ENCODE results near the gene C19orf12.
"Not testable (repeated sequence)": the region's sequence is repeated elsewhere in the genome, so short reads cannot be mapped to it uniquely, and the experiment has no call there.

The C19orf12 gene

DNA sequence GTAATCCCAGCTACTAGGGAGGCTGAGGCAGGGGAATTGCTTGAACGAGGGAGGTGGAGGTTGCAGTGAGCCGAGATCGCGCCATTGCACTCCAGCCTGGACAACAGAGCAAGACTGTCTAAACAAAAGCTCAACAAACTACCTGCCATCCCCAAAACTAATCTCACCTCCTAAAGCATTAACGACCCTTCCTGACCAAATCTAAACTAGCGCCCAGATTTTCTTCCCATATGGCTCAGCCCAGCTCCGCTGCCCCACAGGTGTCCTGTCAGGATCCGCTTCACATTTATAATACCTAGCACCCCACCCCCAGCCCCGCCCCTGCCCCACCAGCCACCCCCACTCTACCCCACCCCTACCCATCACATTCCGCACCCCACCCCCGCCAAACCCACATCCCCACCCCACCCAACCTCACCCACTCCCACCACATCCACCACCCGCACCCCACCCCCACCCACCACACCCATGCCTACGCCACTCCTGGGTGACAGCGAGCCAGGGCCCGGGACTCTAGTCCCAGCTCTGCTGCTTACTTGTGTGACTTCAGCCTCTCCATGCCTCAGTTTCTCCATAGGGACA lies 599 bp downstream of the C19orf12 start:
- peak overlapping the region; percentile 81 for H3K27ac ChIP-seq

DNA sequence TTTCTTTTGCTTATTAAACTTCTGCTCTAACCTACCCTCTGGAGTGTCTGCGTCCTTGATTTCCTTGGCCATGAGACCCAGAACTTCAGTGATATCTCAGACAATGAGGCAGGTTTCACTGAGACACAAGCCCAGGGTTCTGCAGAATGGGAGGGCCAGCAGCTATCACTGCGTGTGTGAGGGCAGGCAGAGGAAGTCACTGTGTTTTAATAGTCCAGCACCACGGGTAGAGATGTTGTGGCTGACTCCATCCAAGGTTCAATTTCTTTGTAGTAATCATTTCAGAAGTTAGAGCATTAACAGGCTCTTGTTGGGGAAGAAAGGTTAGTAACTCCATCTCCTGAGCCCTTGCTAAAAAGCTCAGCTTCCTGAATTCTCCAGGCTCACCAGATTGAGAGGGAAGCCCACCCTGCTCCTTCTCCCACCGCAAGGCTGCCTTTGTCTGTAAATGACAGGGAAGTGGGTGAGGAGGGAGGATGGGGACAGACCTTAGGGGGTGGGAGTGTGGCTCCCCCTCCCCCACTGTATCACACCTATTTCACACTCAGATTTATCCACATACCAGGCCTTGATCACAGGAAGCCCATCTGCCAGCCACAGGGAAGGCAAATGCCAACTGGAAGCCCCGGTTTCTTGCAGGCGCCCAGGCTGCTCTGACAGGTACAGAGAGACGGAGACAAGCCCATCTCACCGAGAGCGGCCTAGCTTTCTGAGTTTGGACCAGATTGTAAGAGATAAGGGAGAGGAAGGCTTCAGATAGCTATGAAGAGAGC lies 2.1 kb downstream of the C19orf12 start:
- TF ChIP-seq ZFX (IDR thresholded peaks at IDR 0.05; ENCODE audit: borderline replicate concordance) = no peak
- TF ChIP-seq, protein P1, sequence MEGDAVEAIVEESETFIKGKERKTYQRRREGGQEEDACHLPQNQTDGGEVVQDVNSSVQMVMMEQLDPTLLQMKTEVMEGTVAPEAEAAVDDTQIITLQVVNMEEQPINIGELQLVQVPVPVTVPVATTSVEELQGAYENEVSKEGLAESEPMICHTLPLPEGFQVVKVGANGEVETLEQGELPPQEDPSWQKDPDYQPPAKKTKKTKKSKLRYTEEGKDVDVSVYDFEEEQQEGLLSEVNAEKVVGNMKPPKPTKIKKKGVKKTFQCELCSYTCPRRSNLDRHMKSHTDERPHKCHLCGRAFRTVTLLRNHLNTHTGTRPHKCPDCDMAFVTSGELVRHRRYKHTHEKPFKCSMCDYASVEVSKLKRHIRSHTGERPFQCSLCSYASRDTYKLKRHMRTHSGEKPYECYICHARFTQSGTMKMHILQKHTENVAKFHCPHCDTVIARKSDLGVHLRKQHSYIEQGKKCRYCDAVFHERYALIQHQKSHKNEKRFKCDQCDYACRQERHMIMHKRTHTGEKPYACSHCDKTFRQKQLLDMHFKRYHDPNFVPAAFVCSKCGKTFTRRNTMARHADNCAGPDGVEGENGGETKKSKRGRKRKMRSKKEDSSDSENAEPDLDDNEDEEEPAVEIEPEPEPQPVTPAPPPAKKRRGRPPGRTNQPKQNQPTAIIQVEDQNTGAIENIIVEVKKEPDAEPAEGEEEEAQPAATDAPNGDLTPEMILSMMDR (IDR thresholded peaks at IDR 0.05) = no peak

More for the DNA sequence above, 599 bp downstream of the C19orf12 start:
- TF ChIP-seq ZFX (IDR thresholded peaks at IDR 0.05; ENCODE audit: borderline replicate concordance) = no peak
- TF ChIP-seq, protein P1 (IDR thresholded peaks at IDR 0.05) = no peak

DNA sequence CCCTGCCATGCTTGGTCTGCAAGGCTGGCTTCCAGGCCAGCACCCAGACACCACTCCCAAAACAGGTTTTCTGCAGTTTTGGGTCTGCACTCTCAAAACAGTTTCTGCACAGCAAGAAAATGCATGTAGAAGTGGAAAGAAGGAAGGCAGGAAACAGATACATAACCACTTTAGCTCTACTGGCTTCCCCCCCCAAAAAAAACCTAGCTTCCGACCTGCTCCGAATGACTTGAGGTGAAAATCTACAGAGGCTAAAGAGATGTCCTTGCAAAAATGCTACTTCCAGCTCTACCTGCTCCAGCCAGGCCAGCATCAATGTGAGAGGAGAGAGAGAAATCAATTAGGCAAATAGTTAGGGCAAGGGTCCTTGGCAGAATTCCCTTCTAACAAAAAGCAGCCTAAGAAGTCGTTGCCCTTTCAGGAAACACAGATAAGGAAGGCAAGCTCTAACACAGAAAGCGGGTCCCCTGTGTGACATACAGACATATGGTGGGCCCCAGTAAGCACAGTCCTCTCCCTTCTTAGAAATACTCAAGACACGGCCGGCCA lies 3.4 kb downstream of the C19orf12 start:
- TF ChIP-seq, protein P1 (IDR thresholded peaks at IDR 0.05) = no peak
- TF ChIP-seq ZFX (IDR thresholded peaks at IDR 0.05; ENCODE audit: borderline replicate concordance) = no peak
- no peak overlapping the region for H3K27ac ChIP-seq

More for the DNA sequence above, 2.1 kb downstream of the C19orf12 start:
- H3K27ac ChIP-seq = no peak overlapping the region

DNA sequence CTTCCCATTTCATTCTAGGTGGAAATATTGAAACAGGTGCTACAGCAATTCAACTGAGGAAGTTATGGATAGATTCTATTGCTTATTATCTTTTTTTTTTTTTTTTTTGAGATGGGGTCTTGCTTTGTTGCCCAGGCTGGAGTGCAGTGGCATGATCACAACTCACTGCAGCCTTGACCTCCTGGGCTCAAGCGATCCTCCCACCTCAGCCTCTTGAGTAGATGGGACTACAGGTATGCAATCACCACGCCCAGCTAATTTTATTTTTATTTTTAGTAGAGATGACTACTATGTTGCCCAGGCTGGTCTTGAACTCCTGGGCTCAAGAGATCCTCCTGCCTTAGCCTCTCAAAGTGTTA lies 5.6 kb downstream of the C19orf12 start:
- H3K27ac ChIP-seq = not testable (repeated sequence)

DNA sequence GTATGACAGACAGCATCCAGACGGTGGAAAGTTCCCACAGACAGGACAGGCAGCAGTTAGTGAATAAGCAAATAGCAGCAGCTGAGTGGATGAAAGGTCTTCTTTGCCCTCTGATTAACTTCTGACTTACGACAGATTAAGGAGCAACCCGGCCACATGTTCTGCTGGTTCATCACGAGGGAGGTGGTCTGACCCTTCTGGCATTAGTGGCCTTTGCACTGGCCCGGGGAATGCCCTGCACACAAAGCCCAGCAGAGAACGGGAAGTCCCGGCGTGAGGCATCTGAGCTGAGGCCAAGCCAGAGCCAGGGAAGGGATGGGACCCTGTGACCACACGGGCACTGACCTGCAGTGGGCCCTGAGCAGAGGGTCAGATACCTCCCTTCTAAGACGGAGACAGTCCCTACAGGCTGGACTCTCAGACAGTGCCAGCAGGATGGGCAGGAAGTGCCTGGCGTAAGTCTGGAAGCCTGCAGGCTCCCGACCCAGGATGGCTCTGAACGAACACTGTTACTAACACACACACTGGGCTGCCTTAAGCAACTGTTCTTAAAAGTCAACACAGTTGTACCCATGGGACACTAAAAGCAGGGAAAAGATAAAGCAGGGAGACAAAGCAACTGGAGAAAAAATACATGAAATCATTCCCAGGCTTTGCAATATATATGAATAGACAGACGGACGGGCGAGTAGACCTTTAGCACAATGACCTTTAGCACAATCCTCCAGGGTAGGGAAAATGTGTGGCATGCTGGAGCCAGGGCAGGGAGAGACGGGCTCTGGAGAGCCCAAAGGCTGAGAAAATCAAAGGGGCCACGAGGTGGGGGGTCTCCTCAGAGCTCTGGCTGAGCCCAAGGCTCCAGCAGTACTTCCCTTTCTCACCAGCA lies 6.3 kb downstream of the C19orf12 start:
- H3K27ac ChIP-seq = no peak overlapping the region
- TF ChIP-seq, protein P1 (IDR thresholded peaks at IDR 0.05) = no peak
- TF ChIP-seq ZFX (IDR thresholded peaks at IDR 0.05; ENCODE audit: borderline replicate concordance) = no peak

DNA sequence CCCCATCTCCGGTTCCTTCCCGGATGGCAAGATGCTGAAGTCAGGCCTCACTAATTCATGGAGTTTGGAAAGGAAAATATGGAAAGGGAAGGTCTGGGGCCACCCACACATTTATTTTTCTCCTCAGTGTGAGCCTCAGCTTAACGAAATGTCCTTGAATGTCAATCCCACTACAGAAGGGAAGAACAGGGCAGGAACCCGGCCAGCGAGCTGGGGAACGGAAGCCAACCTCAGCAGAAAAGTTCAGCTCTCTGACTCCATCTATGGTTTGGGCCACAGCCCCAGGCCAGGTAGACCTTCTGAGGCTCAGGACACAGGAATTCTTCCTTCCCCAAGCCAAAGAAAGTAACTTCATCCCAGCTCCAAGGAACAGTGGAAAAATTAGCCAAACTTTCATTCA lies 8.4 kb downstream of the C19orf12 start:
- TF ChIP-seq ZFX (IDR thresholded peaks at IDR 0.05; ENCODE audit: borderline replicate concordance) = no peak
- TF ChIP-seq, protein P1 (IDR thresholded peaks at IDR 0.05) = no peak
- H3K27ac ChIP-seq = no peak overlapping the region

DNA sequence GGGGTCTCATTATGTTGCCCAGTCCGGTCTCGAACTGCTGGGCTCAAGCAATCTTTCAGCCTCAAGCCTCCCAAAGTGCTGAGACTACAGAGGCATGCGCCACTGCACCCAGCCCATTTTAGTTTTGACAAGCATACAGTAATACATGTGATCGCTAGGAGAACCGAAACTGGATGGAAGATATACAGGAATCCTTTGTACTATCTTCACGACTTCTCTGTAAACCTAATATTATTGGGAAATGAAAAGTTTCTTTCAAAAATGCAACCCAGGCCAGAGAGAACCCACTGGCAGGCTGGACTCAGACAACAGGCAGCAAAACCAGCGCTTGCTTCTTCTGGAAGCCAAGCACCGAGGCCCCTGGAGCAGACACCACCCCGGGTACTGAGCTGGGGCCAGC lies 9.4 kb downstream of the C19orf12 start:
- H3K27ac ChIP-seq = no peak overlapping the region
- TF ChIP-seq, protein P1 (IDR thresholded peaks at IDR 0.05) = no peak
- no peak for TF ChIP-seq ZFX (IDR thresholded peaks at IDR 0.05; ENCODE audit: borderline replicate concordance)

All from 22Rv1 (cell line).